Adipocyte (in vitro differentiated cells): ENCODE measurements around the gene ACTG1.

Source experiments
- DNase-seq: peaks from one replicate; pipeline ENCODE4 v3.0.0-alpha.2; 2015; ENCODE audit warnings: low read depth
- H3K27me3 ChIP-seq: replicated peaks from 2 replicates; pipeline ENCODE4 v1.7.0; 2013; ENCODE audit warnings: mild to moderate bottlenecking, low read length, moderate library complexity; ENCODE audit not compliant: control insufficient read depth, insufficient read depth
- H3K36me3 ChIP-seq: 2 replicates; pipeline ENCODE4 v1.7.0; 2013; ENCODE audit warnings: low read length, mild to moderate bottlenecking, moderate library complexity; ENCODE audit not compliant: control insufficient read depth, insufficient read depth, severe bottlenecking
- H3K4me1 ChIP-seq: 2 replicates; pipeline ENCODE4 v1.7.0; 2013; ENCODE audit warnings: mild to moderate bottlenecking, low read length, moderate library complexity; ENCODE audit not compliant: control insufficient read depth, insufficient read depth
- H3K4me3 ChIP-seq: 2 replicates; pipeline ENCODE4 v1.7.0; 2013; ENCODE audit warnings: mild to moderate bottlenecking, low read length, moderate library complexity
- H3K9ac ChIP-seq: 2 replicates; pipeline ENCODE4 v1.7.0; 2013; ENCODE audit warnings: mild to moderate bottlenecking, low read length, moderate library complexity
- H3K9me3 ChIP-seq: 2 replicates; pipeline ENCODE4 v1.7.0; 2013; ENCODE audit warnings: mild to moderate bottlenecking, low read length, moderate library complexity; ENCODE audit not compliant: control insufficient read depth

ACTG1 gene

GRCh38 chr17:81480140-81481072 is 32.2 kb downstream of the ACTG1 start:
- peak overlapping the region; percentile 54 for H3K9ac ChIP-seq
- no peaks in the 10 kb centered on the region for H3K36me3 ChIP-seq
- H3K4me3 ChIP-seq = peak overlapping the region; percentile 73
- no peak for DNase-seq
- peaks cover 3% of the 10 kb centered on the region for H3K9me3 ChIP-seq
- H3K4me1 ChIP-seq = peaks cover 23% of the 10 kb centered on the region
- no peaks in the 10 kb centered on the region for H3K27me3 ChIP-seq

GRCh38 chr17:81479175-81480071 is 33.2 kb downstream of the ACTG1 start:
- Histone ChIP-seq H3K36me3 (no peaks in the 10 kb centered on the region), H3K9me3 (peaks cover 3% of the 10 kb centered on the region), H3K9ac (no peak overlapping the region), H3K27me3 (no peaks in the 10 kb centered on the region), H3K4me1 (peaks cover 23% of the 10 kb centered on the region), H3K4me3 (no peak overlapping the region)
- DNase-seq = no peak

- Histone ChIP-seq H3K9ac (no peak overlapping the region), H3K4me1 (peaks cover 18% of the 10 kb centered on the region), H3K9me3 (peaks cover 3% of the 10 kb centered on the region), H3K27me3 (no peaks in the 10 kb centered on the region), H3K4me3 (no peak overlapping the region), H3K36me3 (no peaks in the 10 kb centered on the region)
- DNase-seq = no peak
Observed at GRCh38 chr17:81478119-81478518, 34.5 kb downstream of the ACTG1 start.

- Histone ChIP-seq H3K27me3 (no peaks in the 10 kb centered on the region), H3K9ac (no peak overlapping the region), H3K4me1 (peaks cover 21% of the 10 kb centered on the region), H3K36me3 (no peaks in the 10 kb centered on the region), H3K4me3 (no peak overlapping the region), H3K9me3 (peaks cover 3% of the 10 kb centered on the region)
- no peak for DNase-seq
Observed at GRCh38 chr17:81477173-81477572, 35.4 kb downstream of the ACTG1 start.

GRCh38 chr17:81476635-81477034 is 36.0 kb downstream of the ACTG1 start:
- no peak for DNase-seq
- H3K9ac ChIP-seq = no peak overlapping the region
- no peaks in the 10 kb centered on the region for H3K27me3 ChIP-seq
- no peaks in the 10 kb centered on the region for H3K36me3 ChIP-seq
- H3K4me1 ChIP-seq = peaks cover 21% of the 10 kb centered on the region
- H3K4me3 ChIP-seq = no peak overlapping the region
- H3K9me3 ChIP-seq = peaks cover 3% of the 10 kb centered on the region

- Histone ChIP-seq H3K36me3 (no peaks in the 10 kb centered on the region), H3K4me1 (peaks cover 25% of the 10 kb centered on the region), H3K9me3 (peaks cover 3% of the 10 kb centered on the region), H3K27me3 (no peaks in the 10 kb centered on the region), H3K4me3 (no peak overlapping the region), H3K9ac (no peak overlapping the region)
- no peak for DNase-seq
Observed at GRCh38 chr17:81476097-81476496, 36.5 kb downstream of the ACTG1 start.

- peaks cover 19% of the 10 kb centered on the region for H3K4me1 ChIP-seq
- H3K27me3 ChIP-seq = no peaks in the 10 kb centered on the region
- H3K9me3 ChIP-seq = peaks cover 3% of the 10 kb centered on the region
- no peaks in the 10 kb centered on the region for H3K36me3 ChIP-seq
- no peak overlapping the region for H3K9ac ChIP-seq
- DNase-seq = no peak
- H3K4me3 ChIP-seq = no peak overlapping the region
Observed at GRCh38 chr17:81474958-81475357, 37.6 kb downstream of the ACTG1 start.

- H3K9me3 ChIP-seq = peaks cover 3% of the 10 kb centered on the region
- peaks cover 16% of the 10 kb centered on the region for H3K4me1 ChIP-seq
- H3K27me3 ChIP-seq = no peaks in the 10 kb centered on the region
- DNase-seq = no peak
- H3K9ac ChIP-seq = no peak overlapping the region
- H3K4me3 ChIP-seq = no peak overlapping the region
- no peaks in the 10 kb centered on the region for H3K36me3 ChIP-seq
Observed at GRCh38 chr17:81473019-81473418, 39.6 kb downstream of the ACTG1 start.

GRCh38 chr17:81471818-81472456 is 40.7 kb downstream of the ACTG1 start:
- Histone ChIP-seq H3K36me3 (no peaks in the 10 kb centered on the region), H3K9me3 (peaks cover 3% of the 10 kb centered on the region), H3K4me3 (peak overlapping the region; percentile 46), H3K4me1 (peaks cover 16% of the 10 kb centered on the region), H3K27me3 (no peaks in the 10 kb centered on the region), H3K9ac (peak overlapping the region; percentile 62)
- peak; percentile 31 for DNase-seq

GRCh38 chr17:81470944-81471817 is 41.4 kb downstream of the ACTG1 start:
- Histone ChIP-seq H3K9ac (peak overlapping the region; percentile 62), H3K36me3 (no peaks in the 10 kb centered on the region), H3K4me1 (peaks cover 16% of the 10 kb centered on the region), H3K27me3 (no peaks in the 10 kb centered on the region), H3K9me3 (no peaks in the 10 kb centered on the region), H3K4me3 (peak overlapping the region; percentile 46)
- peak; percentile 30 for DNase-seq
